GM12873 (cell line): ENCODE results near the gene KCND3.

ENCODE experiments used
- TF ChIP-seq, protein P1 (sequence below): IDR thresholded peaks from 2 replicates; pipeline ENCODE4 v1.5.1; 2012; ENCODE audit warnings: low read depth, mild to moderate bottlenecking, moderate library complexity, low read length, control low read depth; ENCODE audit not compliant: insufficient read depth; ENCODE audit errors: missing control alignments

Gene KCND3

GRCh38 chr1:112001436-112001835, 12.0 kb upstream of the KCND3 start:
- TF ChIP-seq, protein P1, sequence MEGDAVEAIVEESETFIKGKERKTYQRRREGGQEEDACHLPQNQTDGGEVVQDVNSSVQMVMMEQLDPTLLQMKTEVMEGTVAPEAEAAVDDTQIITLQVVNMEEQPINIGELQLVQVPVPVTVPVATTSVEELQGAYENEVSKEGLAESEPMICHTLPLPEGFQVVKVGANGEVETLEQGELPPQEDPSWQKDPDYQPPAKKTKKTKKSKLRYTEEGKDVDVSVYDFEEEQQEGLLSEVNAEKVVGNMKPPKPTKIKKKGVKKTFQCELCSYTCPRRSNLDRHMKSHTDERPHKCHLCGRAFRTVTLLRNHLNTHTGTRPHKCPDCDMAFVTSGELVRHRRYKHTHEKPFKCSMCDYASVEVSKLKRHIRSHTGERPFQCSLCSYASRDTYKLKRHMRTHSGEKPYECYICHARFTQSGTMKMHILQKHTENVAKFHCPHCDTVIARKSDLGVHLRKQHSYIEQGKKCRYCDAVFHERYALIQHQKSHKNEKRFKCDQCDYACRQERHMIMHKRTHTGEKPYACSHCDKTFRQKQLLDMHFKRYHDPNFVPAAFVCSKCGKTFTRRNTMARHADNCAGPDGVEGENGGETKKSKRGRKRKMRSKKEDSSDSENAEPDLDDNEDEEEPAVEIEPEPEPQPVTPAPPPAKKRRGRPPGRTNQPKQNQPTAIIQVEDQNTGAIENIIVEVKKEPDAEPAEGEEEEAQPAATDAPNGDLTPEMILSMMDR, result no peak

DNA sequence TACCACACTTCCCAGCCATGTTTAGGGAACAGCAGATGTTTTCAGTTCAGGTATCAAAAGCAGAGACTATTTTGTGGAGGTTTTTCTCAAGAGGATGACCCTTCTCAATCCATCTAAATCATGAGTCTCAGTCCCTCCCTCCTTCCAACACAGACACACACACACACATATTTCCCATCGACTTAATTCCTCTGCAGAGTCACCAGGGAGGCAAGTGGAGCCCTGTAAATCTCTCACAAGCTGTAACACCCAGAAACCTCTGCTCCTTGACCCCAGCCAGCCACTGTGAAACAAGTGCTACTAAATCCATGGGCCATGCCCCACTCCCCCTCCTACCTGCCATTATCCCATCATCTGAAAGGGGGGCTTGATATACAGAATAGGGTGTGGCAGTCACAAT, 10.6 kb upstream of the KCND3 start:
- TF ChIP-seq, protein P1, result no peak

DNA sequence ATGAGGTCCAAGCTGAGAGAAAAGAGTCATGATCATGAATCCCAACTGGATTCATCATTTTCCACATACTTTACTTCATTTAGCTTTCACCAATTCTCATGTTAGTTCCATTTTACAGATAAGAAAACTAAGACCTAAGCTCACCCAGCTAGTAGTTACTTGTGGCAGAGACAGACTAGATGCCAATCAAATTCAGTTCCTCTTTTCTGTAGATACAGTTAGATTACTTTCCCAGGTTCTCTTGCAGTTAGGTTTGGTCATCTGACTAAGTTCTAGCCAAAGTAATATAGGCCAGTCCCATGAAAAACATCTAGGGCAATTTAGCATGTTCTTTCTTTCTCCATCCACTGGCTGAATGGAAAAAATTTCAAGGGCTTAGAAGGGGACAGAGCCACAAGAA, 8.9 kb upstream of the KCND3 start:
- TF ChIP-seq, protein P1, result no peak

DNA sequence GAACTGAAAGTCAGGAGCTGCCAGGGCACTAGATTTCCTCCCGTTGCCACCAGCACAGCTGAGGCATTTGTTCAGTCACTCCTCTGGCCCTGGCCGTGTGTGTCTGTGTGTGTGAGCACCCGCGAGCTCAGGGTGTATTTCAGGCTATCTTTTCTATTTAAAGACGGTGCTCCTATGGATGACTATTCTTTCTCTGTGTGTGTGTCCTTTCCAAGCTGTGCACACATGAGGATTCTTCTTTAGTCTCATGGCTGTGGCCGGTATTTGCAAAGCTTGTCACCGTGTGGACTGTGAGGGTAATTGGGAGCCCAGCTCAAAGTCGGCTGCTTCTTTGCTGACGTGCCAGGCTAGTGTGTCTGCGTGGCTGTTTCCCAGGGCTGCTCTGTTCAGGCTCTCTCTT, 3.0 kb upstream of the KCND3 start:
- TF ChIP-seq, protein P1, result no peak

GRCh38 chr1:111990878-111991718, 1.6 kb upstream of the KCND3 start:
- TF ChIP-seq, protein P1, result no peak

DNA sequence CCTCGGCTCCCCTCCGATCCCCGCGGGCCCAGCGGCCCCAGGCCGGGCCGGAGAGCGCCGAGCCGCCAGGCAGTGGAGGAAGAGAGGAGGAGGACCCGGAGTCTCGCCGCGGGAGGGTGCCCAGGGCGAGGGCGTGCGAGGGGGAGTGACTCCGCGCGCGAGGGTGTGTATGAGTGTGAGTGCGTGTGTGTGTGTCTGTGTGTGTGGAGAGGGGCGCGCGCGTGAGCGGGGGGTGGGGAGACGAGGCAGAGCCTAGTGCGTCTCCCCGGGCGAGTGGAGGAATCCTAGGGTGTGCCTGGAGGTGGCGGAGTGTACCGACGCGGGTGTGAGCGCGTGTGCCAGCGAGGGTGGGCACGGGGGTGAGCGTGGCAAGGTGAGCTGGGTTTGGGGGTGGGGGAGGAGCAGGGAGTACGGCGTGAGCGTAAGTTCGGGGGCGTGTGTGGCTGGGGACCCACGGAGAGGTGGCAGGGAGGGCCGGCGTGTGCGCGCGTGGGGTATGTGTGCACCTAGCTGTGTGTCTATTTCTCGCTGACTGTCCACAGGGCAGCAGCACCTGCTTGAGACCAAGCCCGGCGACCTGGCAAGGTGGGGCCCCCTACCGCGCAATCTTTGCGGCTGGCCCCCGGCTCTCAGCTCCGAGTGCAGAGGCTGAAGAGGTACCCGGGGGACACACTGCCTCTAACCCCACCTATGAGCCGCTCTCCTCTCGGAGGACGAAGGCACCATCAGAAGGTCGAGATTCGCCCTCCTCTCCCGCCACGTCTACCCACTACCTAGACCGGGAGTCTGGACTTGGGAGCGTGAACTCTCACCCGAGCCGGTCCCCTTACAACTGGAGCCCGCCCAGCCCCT, 784 bp upstream of the KCND3 start:
- TF ChIP-seq, protein P1, result no peak
